Left cardiac atrium (tissue), 4 donors: ENCODE results near the gene ANXA4. TPM values are rescaled to one million over a fixed set of nuclear protein-coding genes. Genes with fewer than 3 reads are reported as not detected.
"Not testable (repeated sequence)": the region's sequence is repeated elsewhere in the genome, so short reads cannot be mapped to it uniquely, and the experiment has no call there.

Experiments
- ATAC-seq, 2 donors: fragments of 200-7000 bp; cut with Tn5 transposase; one replicate each; pipeline ENCODE4 v1.9.1; 2020; ENCODE audit warnings: mild to moderate bottlenecking in 2 of 2, moderate library complexity in 2 of 2
- DNase-seq: peaks from one replicate; pipeline ENCODE4 v3.0.0-alpha.2; 2020
- intact Hi-C, 2 donors: fragments of 100-400 bp; cut with DNase I; formaldehyde crosslinking; loops; one replicate each; pipeline versions ENCODE4 v1.14.1 to v1.15.1; 2022 to 2023
- total RNA-seq, 2 donors: library from RNA; stranded (reverse); fragmentation: NEBNext Ultra II Directional; extraction: Animal tissue kit (Norgen Biotek cat#: 25700); gene quantifications; one replicate each; pipeline ENCODE4 v1.2.1, GENCODE V29; 2021
- donor health status: DM: no; HTN: yes; CAD: no.
- donor health status: DM: no; HTN: yes; CAD: no; lungs with severe emphysema.
- donor health status: DM: yes; HTN: yes; CAD: no.
- donor health status: Dilated cardiomyopathy.

The ANXA4 gene
- total RNA-seq, 2 donors from 2014 or later: 41.3 to 50.4 TPM

DNA sequence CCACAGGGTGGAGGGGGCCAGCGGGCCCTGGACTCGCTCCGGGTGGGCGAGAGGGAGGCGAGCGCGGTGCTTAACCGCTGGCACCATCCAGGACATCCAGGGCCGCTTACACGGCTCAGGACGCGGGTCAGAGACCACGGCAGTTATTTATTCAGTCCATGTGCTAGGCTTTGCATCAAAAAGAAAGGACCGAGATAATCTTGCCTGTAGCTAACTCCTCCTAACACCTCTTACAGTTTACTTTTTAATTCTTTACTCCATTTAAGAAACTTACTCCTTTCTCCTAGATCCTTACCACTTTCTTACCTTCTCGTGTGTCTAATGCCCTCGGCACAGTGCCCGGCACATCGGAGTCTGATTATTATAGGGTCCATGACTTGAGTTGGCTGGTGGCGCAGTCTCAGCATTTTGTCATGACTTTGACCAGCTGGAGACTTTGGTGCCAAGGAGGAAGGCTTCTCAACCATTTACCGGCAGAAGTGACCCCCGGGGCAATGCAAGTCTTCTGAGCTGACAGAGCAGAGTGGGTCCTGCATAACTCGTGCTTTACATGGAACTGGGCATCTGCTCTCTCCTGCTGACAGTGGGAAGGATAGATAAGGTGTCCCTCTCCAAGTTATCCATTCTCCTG, 503 bp downstream of the ANXA4 start:
- DNase-seq (peak; percentile 38), ATAC-seq (peak in 1 of 2 donors; percentile 47)

DNA sequence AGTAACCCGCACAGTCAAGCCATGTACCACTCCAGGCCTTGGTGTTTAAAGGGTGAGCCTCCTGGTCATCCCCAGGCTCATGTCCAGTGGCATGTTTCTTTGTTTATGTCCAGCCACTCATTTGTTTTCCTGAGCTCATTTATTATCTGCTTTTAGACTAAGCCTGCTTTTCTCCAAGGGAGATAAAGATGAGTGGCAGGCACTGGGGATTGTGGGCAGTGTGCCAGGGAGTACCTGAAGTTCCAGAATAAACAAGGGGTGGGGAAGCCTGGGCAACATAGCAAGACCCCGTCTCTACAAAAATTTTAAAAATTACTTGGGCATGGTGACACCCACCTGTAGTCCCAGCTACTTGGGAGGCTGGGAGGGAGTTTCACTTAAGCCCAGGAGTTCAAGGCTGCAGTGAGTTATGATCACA, 1.9 kb downstream of the ANXA4 start:
- DNase-seq (no peak), ATAC-seq (no peak)
- intact Hi-C loops: no loop called here

More for the DNA sequence above, 503 bp downstream of the ANXA4 start:
- intact Hi-C loops: no loop called here

DNA sequence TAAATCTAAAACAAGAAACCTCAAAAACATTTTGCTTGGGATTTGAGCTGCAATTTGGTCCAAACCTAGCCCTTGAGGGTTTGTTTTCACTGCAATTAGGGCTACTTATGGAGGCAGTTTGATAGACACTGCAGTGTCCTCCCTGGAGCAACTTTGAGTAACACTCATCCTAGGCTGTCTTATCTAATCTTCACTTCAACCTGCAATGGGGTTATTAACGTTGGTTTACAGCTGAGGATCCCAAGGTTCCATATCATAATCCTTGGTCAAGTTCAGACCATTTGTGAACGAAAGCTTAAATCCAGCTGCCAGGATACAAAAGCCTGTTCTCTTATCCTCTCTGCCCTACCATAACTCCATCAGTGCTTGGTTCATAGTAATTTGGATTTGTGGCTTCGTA, 2.5 kb downstream of the ANXA4 start:
- intact Hi-C loops: no loop called here
- ATAC-seq (no peak), DNase-seq (no peak)

DNA sequence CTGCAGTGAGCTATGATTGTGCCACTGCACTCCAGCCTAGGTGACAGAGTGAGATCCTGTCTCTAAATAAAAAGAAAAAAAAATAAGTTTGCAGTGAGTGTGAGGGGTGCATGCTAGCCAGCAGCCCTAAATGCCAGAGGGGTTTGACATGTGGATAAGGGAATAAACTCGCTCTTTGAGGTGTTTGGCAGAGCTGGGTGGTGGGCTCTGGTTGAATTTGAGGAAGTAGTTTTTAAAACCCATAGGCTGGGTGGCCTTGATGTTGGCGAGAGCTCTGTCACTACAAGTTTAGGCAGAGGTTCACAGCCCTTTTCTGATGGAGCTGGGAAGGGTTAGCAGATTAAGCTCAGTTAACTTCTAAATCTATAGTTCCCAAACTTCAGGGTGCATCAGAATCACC, 3.1 kb downstream of the ANXA4 start:
- ATAC-seq (no peak), DNase-seq (no peak)
- intact Hi-C loops: no loop called here

DNA sequence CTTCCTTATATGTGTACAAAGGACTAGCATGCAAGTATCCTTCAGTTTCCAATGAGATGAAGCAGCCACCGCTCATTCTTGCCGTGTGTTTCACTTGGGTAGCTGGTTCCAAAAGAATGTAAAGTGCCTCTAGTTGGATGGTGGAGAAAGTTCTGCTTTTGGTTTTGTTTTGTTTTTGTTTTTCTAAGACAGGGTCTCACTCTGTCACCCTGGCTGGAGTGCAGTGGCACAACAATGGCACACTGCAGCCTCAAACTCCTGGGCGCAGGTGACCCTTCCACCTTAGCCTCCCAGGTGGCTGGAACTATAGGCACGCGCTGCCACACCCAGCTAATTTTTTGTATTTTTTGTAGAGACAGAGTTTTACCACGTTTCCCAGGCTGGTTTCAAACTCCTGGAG, 8.3 kb downstream of the ANXA4 start:
- intact Hi-C loops: no loop called here
- ATAC-seq: no peak
- no peak for DNase-seq

DNA sequence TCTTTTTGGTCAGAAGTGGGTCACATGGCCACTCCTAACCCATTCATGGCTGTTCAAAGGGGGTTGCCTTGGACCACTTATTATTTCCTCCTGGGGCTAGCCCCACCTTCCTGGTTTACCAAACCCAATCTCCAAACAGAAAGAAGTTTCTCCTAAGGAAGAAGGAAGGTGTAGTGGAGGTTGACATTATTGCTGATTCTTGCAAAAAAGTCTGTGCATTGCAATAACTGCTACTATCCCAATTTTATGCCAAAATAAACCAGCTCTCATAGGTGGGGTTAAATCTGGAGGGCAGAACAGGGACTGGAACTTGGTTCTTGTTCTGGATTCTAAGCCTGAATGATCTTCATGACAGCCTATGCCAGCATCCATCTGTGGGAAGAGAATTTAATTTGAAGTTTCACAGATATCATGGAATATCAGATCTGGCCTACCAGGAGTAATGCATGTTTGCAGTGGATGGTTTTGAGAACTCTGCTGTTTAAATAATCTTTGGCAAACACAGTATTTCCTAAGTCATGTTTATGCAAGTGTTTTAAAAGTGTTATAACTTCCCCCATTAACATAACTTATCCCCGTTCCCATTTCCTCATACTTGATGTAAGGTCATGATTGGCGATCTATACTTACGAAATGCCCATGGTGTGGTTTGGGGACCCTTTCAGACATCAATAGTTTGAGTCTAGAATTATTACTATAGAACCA, 11.9 kb downstream of the ANXA4 start:
- intact Hi-C loops: no loop called here
- no peak for ATAC-seq
- no peak for DNase-seq

DNA sequence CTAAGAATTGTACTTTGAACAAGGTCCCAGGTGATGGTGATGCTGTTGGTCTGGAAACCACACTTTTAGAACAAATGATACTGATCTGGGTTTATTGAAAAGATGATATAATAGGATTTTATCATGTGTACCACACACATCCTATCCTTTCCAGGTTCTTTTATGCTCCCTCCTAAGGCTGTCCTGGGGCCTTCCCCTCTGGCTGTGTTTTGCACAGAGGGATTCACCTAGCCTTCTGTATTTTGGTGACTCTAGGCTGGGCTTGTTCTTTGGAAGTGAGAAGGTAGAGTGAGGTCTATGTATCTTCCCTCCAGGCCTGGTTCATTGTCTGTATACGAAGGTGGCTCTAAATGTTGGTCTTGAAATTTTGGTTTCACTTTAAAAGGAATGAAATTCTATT, 12.7 kb downstream of the ANXA4 start:
- ATAC-seq (no peak), DNase-seq (no peak)
- intact Hi-C loops: no loop called here

DNA sequence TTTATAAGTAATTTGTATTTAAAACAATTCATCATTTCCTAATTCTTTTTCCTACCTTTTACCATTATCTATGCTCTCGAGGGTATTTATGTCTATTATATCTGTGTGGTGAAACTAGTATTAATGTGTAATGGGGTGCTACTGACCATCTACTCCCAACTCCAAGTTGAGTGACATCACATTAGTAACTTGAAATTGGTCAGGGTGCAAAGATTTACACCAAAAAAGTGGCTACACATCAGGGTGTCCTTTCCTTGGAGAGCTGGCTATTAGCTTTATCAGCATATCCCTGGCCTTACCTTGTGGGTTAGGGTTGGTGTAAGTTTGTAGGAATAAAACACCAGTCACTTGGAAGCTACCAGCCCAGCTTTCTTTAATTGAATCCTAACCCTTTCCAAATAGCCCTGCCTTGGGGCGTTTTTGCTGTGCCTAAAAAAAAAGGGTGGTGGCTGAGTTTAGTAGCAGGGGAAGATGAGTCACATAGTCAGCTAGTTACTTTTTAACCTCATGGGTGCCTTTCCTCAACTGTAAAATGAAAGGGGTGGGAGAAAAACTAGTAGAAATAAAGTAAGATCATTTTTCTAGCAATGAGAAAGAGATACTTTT, 14.0 kb downstream of the ANXA4 start:
- intact Hi-C loops: no loop called here
- ATAC-seq (peak in 1 of 2 donors; percentile 88), DNase-seq (no peak)

DNA sequence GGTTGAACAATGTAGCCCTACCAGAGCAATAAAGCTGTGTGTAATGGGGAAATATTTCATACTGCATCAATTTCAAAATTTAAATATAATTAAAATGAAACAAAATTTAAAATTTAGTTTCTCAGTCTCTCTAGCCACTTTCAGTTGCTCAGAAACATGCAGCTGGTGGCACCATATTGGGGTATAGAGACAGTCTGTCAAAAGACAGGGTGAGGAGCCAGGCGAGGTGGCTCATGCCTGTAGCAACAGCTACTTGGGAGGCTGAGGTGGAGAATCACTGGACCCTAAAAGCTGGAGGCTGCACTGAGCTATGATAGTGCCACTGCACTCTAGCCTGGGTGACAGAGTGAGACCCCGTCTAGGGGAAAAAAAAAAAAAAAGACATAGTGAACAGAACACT, 20.1 kb downstream of the ANXA4 start:
- no peak for ATAC-seq
- DNase-seq: no peak
- intact Hi-C loops: no loop called here

DNA sequence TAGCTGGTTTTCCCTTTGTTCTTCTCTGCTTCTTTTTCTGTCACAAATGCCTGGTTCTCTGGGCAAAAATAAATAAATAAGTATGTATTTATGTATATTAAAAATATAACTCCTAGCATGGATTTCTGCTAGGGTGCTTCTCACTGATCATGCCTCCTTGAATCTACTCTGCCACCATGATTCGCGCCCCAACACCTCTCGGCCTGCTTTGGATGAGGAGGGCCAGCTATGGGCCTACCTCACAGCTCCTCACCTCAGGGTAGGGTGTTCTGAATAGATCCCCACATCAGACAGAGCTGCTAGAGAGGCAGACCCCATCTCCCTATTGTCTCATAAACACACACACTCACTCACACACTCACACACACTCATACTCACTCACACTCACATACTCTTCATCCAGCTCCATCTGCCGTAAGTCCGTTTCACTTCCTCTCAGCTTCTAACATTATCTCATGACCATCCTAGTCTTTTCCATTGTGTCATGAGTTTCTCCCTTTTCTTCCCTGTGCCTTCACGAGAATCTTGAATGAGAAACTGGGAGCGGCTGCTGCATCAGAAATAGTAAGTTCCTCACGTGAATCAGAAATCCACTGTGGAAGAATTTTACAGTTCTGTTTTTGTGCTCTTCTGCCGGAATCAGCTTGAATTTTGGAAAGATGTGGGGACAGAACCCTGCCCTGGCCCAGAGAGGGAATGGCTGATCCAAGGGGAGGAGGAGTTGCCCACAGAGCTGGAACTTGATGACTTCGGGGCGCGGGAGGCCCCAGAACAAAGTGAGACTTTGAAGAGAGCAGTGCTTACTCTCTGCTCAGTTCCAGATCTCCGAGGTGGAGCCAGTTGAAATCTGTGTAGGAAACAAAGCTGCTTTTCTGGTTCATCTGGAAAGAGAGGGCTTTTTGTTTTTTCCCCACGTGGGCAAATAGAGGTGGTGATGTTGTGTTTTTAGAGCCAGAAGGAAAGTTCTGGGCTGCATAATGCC, 20.9 kb downstream of the ANXA4 start:
- ATAC-seq (peak; percentile 67 to 76), DNase-seq (no peak)
- intact Hi-C loops: no loop called here

DNA sequence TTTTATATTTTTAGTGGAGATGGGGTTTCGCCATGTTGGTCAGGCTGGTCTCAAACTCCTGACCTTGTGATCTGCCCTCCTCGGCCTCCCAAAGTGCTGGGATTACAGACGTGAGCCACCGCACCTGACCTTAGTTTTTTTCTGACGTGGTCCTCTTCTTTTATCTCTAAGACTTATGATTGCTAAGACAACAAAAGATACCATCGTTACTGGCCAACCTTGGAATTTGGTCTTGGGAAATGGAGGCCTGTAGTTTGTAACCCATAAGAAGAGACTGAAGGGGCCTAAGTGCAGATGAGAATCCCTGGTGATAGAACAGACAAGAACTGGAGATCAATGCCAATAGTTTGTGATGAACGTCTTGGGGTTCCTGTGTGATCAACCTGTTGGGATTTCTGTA, 21.9 kb downstream of the ANXA4 start:
- intact Hi-C loops, DNase-seq, ATAC-seq: not testable (repeated sequence)

DNA sequence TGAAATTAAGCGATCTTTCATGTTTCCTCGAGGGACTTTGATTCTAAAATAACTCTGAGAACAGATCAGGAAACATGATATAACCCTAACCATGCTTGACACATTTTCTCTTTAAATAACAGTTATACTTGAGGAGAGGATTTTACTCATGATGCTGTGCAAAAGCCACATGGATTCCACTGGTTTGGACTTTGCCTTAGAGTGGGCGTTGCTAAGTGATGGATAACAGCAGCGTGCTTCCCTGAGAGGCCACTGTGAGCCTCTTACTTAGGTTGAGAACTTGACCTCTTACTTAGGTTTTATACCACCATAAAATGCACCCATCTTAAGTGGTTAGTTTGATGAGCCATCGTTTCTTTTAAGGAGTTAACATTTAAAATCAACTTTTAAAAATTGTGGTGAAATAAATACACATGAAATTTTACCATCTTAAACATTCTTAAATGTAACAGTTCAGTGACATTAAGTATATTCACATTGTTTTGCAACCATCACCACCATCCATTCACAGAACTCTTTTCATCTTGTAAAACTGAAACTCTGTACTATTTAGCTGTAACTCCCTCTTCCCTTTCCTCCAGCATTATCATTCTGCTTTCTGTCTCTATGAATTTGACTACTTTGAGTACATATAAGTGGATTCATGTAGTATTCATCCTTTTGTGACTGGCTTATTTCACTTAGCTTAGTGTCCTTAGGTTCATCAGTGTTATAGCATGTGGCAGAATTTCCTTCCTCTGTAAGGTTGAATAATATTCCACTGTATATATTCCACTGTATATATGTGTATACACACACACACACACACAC, 22.6 kb downstream of the ANXA4 start:
- DNase-seq: no peak
- ATAC-seq: no peak
- intact Hi-C loops: no loop called here

DNA sequence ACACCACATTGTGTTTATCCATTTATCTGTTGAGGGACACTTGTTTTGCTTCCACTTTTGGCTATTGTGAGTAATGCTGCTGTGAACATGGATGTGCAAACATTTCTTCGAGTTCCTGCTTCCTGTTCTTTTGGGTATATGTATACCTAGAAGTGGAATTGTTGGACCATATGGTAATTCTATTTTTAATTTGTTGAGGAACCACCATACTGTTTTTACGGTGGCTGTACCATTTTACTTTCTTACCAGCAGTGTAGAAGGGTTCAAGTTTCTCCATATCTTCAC, 23.1 kb downstream of the ANXA4 start:
- intact Hi-C loops: no loop called here
- DNase-seq: no peak
- no peak for ATAC-seq

DNA sequence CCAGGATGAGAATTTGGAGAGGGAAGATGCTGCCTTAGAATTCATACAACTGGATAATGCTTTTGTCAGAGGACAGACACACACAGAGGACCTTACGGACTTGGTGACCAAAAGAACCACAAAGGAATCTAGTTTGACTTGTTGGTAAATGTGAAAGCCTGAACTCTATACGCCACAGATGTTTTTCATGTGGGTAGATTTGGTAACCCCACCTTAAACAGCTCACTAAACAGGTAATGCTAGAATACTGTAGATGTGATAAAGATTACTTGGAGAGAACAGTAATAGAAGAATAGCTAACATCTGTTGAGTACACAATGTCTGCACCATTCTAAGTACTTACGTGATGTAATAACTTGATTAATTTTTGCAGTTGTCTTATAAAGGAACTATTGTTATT, 24.1 kb downstream of the ANXA4 start:
- DNase-seq: no peak
- intact Hi-C loops: no loop called here
- no peak for ATAC-seq

DNA sequence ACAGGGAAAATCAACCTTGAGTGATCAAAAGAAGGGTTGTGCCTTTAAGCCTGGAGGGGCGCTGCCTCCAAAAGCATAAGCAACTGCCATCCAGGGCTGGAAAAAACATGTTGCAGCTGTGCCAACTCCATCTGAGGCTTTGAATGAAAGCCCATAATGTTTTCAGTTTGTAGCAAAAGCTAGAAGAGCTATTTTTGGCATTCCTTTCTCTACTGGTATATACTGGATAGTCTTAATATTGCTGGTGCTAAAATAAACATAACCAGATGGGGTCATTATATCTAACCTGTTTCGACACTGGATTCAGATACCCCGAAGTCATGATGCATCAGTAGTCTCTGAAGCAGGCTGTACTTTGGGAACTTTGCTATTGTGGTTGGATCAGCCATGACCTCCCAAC, 25.1 kb downstream of the ANXA4 start:
- intact Hi-C loops: no loop called here
- DNase-seq (no peak), ATAC-seq (peak in 1 of 2 donors; percentile 55)

DNA sequence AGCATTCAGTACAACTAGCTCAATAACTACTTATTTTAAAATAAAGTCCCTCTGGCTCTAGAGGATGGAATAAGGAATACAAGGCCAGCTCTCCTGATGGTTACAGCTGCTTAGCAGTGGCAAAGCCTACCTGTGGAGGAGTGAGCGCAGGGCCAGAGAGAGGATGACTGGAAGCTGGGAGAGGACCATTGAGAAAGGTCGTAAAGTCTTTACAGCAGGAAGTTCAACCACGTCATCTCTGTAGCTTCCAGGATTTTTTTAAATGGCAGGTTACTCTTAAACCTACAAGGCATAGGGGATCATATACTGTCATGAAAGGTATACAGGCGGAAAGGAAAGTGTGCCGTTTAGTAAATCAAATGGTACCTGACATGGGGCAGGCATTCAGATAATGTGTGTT, 26.3 kb downstream of the ANXA4 start:
- ATAC-seq: no peak
- DNase-seq: no peak
- intact Hi-C loops: no loop called here

DNA sequence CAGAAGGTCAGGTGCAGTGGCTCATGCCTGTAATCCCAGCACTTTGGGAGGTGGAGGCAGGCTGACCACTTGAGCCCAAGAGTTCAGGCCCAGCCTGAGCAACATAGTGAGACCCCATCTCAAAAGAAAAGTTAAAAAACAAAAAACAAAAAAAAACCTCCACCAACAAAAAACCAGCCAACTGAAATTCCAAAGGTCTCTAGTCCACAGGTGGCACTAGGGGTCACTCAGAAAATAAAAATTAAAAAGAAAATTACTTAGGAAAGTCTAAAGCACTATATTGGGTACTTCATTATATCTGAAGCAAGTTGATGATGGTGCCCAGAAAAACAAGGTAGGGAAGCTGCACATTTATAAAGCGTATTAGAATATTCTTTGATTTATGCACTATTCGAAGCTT, 26.9 kb downstream of the ANXA4 start:
- ATAC-seq (no peak), DNase-seq (no peak)
- intact Hi-C loops: no loop called here

DNA sequence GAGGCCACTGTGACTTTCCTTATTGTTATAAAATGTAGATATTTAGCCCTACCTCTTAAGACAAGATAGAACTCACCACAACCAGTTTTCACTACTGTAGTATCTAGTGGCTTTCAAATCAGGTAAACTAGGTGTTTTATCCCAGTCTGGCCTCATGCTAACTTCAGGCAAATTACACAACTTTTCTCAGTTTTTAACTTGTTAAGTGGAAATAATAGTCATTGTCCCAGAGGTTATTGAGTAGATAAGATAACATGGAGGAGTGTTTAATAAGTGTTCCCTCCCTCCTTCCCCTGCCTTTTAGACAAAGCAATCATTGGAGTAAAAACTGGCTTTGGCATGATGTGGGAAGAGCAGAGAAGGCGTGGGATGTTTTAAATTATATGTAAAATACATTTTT, 27.3 kb downstream of the ANXA4 start:
- no peak for DNase-seq
- no peak for ATAC-seq
- intact Hi-C loops: no loop called here

DNA sequence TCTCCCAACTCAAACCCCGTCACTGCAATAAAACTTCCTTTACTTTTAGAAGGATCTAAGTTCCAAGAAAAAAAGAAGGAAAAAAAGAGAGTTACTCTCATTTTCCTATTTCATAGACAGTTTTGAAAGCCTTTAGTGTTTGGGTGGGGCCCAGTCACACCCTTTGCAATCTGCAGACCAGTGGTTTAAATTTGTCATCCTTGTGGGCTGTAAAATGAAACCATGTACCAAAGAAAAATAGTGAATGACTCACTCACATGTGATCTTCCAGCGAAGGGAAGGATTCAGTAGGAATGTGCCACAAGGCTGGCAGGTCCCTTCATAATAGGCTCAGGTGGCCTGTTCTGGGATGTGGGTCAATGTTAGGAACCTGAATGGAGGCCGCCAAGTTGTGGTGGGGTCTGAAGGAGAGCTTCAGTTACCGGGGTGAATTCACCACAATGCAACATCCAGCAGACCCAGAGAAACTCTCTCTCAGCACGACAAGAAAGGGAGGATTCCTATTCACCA, 28.3 kb downstream of the ANXA4 start:
- ATAC-seq (peak; percentile 44 to 88), DNase-seq (peak; percentile 36)
- intact Hi-C loops: no loop called here
